ENCODE data around the gene CALU. TPM values are rescaled to one million over a fixed set of nuclear protein-coding genes. Genes with fewer than 3 reads are reported as not detected.

Gene CALU
- total RNA-seq, 1 donor from 2014 or later: 199 TPM

GRCh38 chr7:128747327-128748079 lies 8.3 kb downstream of the CALU start:
- no peak for TF ChIP-seq CTCF (IDR thresholded peaks at IDR 0.05; ENCODE audit: unreplicated experiment)

GRCh38 chr7:128752251-128752650 lies 13.1 kb downstream of the CALU start:
- Mint-ChIP-seq H3K4me1 (no peaks in the 10 kb centered on the region), H3K9me3 (no peaks in the 10 kb centered on the region), H3K27ac (no peak overlapping the region), H3K36me3 (peaks cover 34% of the 10 kb centered on the region), H3K27me3 (ENCODE audit: low read depth) (no peaks in the 10 kb centered on the region), H3K4me3 (no peak overlapping the region)
- no peak for TF ChIP-seq CTCF (IDR thresholded peaks at IDR 0.05; ENCODE audit: unreplicated experiment)
- DNase-seq (ENCODE audit: low spot score in 2 of 2, unreplicated experiment in 2 of 2): no peak

More at GRCh38 chr7:128747327-128748079, 8.3 kb downstream of the CALU start:
- H3K9me3 Mint-ChIP-seq: no peaks in the 10 kb centered on the region
- H3K36me3 Mint-ChIP-seq: peaks cover 35% of the 10 kb centered on the region
- no peaks in the 10 kb centered on the region for H3K27me3 Mint-ChIP-seq (ENCODE audit: low read depth)
- no peak overlapping the region for H3K27ac Mint-ChIP-seq
- H3K4me1 Mint-ChIP-seq: peaks cover 5% of the 10 kb centered on the region
- no peak for DNase-seq (ENCODE audit: low spot score in 2 of 2, unreplicated experiment in 2 of 2)
- H3K4me3 Mint-ChIP-seq: no peak overlapping the region

GRCh38 chr7:128755075-128755818 lies 16.1 kb downstream of the CALU start:
- no peak overlapping the region for H3K4me3 Mint-ChIP-seq
- no peaks in the 10 kb centered on the region for H3K4me1 Mint-ChIP-seq
- H3K36me3 Mint-ChIP-seq: peaks cover 19% of the 10 kb centered on the region
- no peak for DNase-seq (ENCODE audit: low spot score in 2 of 2, unreplicated experiment in 2 of 2)
- no peak overlapping the region for H3K27ac Mint-ChIP-seq
- H3K27me3 Mint-ChIP-seq (ENCODE audit: low read depth): no peaks in the 10 kb centered on the region
- H3K9me3 Mint-ChIP-seq: no peaks in the 10 kb centered on the region
- TF ChIP-seq CTCF (IDR thresholded peaks at IDR 0.05; ENCODE audit: unreplicated experiment): no peak

GRCh38 chr7:128755819-128756476 lies 16.8 kb downstream of the CALU start:
- no peaks in the 10 kb centered on the region for H3K9me3 Mint-ChIP-seq
- no peak overlapping the region for H3K27ac Mint-ChIP-seq
- no peak for TF ChIP-seq CTCF (IDR thresholded peaks at IDR 0.05; ENCODE audit: unreplicated experiment)
- no peak overlapping the region for H3K4me3 Mint-ChIP-seq
- no peak for DNase-seq (ENCODE audit: low spot score in 2 of 2, unreplicated experiment in 2 of 2)
- H3K27me3 Mint-ChIP-seq (ENCODE audit: low read depth): no peaks in the 10 kb centered on the region
- no peaks in the 10 kb centered on the region for H3K4me1 Mint-ChIP-seq
- peaks cover 15% of the 10 kb centered on the region for H3K36me3 Mint-ChIP-seq

- Mint-ChIP-seq H3K4me3 (no peak overlapping the region), H3K9me3 (no peaks in the 10 kb centered on the region), H3K4me1 (no peaks in the 10 kb centered on the region), H3K27ac (peak overlapping the region; percentile 7), H3K27me3 (ENCODE audit: low read depth) (no peaks in the 10 kb centered on the region), H3K36me3 (peaks cover 21% of the 10 kb centered on the region)
- no peak for TF ChIP-seq CTCF (IDR thresholded peaks at IDR 0.05; ENCODE audit: unreplicated experiment)
- DNase-seq (ENCODE audit: low spot score in 2 of 2, unreplicated experiment in 2 of 2): no peak
These were observed 18.0 kb downstream of the CALU start for GRCh38 chr7:128757203-128757602.
